GM12873 (cell line): ENCODE measurements around the gene EPAS1.

Experiments
- CTCF ChIP-seq: IDR thresholded peaks from 2 replicates; pipeline ENCODE4 v1.5.1; 2012; ENCODE audit warnings: low read depth, mild to moderate bottlenecking, moderate library complexity, low read length, control low read depth; ENCODE audit not compliant: insufficient read depth; ENCODE audit errors: missing control alignments

The EPAS1 gene

GRCh38 chr2:46266134-46266533 is 31.1 kb upstream of the EPAS1 start:
- no peak for TF ChIP-seq CTCF

GRCh38 chr2:46267616-46268015 is 29.6 kb upstream of the EPAS1 start:
- TF ChIP-seq CTCF = no peak

- TF ChIP-seq CTCF = no peak
Measured at GRCh38 chr2:46268196-46268595, 29.0 kb upstream of the EPAS1 start.

GRCh38 chr2:46269001-46269400 is 28.2 kb upstream of the EPAS1 start:
- TF ChIP-seq CTCF = no peak

- TF ChIP-seq CTCF = no peak
Measured at GRCh38 chr2:46269544-46270273, 27.5 kb upstream of the EPAS1 start.

- TF ChIP-seq CTCF = no peak
Measured at GRCh38 chr2:46270384-46270783, 26.8 kb upstream of the EPAS1 start.

GRCh38 chr2:46273225-46273863 is 23.9 kb upstream of the EPAS1 start:
- no peak for TF ChIP-seq CTCF
